Gastrocnemius medialis (tissue), 4 donors: Measurements from ENCODE around the gene MYBPC3.

Experiments
- POLR2A ChIP-seq, 2 donors: fragments of 450-650 bp; IDR thresholded peaks; one replicate each; pipeline ENCODE4 v1.6.1; 2017; ENCODE audit warnings: antibody characterized with exemption in 2 of 2, mild to moderate bottlenecking in 2 of 2, moderate library complexity in 2 of 2
- TF ChIP-seq, protein P1 (sequence below), 5 experiments: fragments of 450-650 bp in 3 of 5; fragments of 200-600 bp in 2 of 5; sonication (generic) in 2 of 5; IDR thresholded peaks in 4 of 5; conservative IDR thresholded peaks in 1 of 5; 1 replicate in 4 of 5; 2 replicates in 1 of 5; pipeline ENCODE4 v1.5.1; 2016 to 2019; ENCODE audit warnings: antibody characterized with exemption in 5 of 5, mild to moderate bottlenecking in 3 of 5, moderate library complexity in 3 of 5

DNA sequence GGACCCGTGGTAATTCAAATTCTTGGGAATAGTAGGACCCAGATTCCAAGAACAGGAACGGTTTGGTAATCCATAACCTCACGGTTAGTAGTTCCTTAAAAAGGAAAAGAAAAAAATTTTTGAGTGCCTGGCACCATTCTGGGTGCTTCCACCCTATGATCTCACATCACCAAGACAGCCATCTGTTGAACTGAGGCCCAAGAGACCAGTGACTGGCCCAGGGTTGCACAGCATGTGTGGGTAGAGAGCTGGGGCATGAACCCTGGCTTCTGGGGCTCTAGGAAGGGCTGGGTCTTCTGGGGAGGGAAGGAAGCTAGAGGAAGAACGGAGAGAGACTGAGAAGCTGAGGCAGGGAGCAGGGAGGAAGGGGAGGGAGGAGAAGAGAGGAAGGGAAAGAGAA is 30.6 kb upstream of the MYBPC3 start:
- TF ChIP-seq, protein P1, sequence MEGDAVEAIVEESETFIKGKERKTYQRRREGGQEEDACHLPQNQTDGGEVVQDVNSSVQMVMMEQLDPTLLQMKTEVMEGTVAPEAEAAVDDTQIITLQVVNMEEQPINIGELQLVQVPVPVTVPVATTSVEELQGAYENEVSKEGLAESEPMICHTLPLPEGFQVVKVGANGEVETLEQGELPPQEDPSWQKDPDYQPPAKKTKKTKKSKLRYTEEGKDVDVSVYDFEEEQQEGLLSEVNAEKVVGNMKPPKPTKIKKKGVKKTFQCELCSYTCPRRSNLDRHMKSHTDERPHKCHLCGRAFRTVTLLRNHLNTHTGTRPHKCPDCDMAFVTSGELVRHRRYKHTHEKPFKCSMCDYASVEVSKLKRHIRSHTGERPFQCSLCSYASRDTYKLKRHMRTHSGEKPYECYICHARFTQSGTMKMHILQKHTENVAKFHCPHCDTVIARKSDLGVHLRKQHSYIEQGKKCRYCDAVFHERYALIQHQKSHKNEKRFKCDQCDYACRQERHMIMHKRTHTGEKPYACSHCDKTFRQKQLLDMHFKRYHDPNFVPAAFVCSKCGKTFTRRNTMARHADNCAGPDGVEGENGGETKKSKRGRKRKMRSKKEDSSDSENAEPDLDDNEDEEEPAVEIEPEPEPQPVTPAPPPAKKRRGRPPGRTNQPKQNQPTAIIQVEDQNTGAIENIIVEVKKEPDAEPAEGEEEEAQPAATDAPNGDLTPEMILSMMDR (IDR thresholded peaks at IDR 0.05 in 4 of 5, conservative IDR thresholded peaks at IDR 0.05 in 1 of 5) = no peak
- no peak for TF ChIP-seq POLR2A (IDR thresholded peaks at IDR 0.05)
